AG20443 (cell line): ENCODE data around the gene NUBPL.
"Not testable (repeated sequence)": the region's sequence is repeated elsewhere in the genome, so short reads cannot be mapped to it uniquely, and the experiment has no call there.

Source experiments
- DNase-seq: peaks from one replicate; pipeline ENCODE4 v3.0.0; 2012; ENCODE audit warnings: low spot score, mixed read lengths

The NUBPL gene

DNA sequence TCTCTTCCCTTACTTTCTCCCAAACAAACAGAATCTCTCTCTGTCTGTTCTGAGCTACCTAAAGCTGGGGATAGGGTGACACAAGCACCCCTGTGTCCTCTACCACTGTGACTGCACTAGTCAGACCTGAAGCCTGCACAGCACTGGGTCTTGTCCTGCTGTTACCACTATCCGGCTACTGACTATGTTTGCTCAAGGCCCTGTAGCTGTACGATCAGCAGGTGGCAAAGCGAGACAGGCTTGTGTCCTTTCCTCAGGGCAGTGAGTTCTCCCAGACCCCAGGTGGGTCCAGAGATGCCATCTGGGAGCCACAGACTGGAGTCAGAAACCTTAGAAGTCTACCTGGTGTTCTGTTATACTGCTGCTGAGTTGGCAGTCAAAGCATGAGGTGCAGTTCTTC lies 116.4 kb downstream of the NUBPL start:
- no peak for DNase-seq

- DNase-seq = no peak
Measured at GRCh38 chr14:31678421-31679249, 117.4 kb downstream of the NUBPL start.

DNA sequence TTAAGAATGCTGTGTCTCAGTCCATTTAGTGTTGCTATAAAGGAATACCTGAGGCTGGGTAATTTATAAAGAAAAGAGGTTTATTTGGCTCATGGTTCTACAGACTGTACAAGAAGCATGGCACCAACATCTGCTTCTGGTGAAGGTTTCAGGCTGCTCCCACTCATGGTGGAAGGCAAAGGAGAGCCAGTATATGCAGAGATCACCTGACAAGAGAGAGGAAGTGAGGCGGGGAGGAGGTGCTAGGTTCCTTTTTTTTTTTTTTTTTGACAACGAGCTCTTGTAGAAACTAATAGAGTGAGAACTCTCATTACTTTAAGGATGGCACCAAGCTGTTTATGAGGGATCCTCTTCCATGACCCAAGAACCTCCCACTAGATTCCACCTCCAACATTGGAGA lies 121.6 kb downstream of the NUBPL start:
- DNase-seq = no peak

- no peak for DNase-seq
Measured at GRCh38 chr14:31687726-31688125, 126.5 kb downstream of the NUBPL start.

GRCh38 chr14:31690056-31690455 lies 128.9 kb downstream of the NUBPL start:
- no peak for DNase-seq

DNA sequence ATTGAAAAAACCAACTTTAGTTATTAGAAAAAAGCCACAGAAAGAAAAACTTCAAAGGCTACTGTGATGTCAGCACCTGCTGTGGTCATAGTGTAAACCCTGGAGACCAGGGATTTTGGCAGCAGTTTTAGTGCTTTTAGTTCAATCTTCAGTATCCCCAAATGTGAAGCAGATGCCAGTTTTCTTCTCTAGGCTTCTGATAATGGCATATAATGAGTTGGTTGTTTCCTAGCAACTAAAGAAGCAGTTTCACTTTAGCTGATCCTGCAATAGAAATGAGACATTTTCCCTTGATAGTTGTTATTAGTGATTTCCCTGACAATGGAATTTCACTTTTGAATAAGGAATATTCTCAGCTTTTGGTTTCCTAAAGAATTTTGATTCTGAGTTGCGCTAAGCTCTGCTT lies 131.2 kb downstream of the NUBPL start:
- peak; percentile 18 for DNase-seq

DNA sequence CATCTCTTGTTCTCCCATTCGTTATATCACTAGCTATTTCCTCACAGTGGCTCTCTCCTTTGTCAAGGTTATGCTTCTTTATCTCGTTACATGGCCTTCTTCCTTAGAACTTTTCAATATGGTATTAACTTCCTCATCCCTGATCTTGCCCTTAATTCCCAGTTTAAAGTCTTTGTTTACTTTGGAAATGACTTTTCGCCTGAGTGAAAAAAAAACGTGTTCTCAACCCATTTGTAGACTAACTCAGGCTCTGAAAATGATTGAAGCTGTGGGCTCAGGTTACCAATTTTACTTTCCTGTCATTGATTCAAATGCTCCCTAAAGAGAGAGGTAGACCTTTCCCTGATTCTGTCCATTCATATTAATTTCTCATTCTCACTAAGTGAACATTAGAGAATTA lies 135.2 kb downstream of the NUBPL start:
- DNase-seq = no peak

- DNase-seq = no peak
Measured at GRCh38 chr14:31699809-31700208, 138.6 kb downstream of the NUBPL start.

DNA sequence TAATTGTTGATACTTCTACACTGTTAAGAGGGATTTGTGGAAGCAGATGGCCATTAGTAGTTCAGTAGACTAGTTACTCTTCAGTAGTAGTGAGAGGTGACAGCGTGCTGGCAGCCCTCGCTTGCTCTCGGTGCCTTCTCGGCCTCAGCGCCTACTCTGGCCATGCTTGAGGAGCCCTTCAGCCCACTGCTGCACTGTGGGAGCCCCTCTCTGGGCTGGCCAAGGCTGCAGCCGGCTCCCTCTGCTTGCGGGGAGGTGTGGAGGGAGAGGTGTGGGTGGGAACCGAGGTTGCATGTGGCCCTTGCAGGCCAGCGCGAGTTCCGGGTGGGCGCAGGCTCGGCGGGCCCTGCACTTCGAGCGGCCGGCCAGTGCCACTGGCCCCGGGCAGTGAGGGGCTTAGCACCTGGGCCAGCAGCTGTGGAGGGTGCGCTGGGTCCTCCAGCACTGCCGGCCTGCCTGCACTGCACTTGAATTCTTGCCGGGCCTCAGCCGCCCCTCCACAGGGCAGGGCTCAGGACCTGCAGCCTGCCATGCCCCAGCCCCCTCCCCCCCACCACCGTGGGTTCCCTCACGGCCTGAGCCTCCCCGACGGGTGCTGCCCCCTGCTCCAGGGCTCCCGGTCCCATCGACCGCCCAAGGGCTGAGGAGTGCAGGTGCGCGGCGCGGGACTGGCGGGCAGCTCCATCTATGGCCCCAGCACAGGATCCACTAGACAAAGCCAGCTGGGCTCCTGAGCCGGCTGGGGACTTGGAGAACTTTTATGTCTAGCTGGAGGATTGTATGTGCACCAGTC lies 139.3 kb downstream of the NUBPL start:
- no peak for DNase-seq

DNA sequence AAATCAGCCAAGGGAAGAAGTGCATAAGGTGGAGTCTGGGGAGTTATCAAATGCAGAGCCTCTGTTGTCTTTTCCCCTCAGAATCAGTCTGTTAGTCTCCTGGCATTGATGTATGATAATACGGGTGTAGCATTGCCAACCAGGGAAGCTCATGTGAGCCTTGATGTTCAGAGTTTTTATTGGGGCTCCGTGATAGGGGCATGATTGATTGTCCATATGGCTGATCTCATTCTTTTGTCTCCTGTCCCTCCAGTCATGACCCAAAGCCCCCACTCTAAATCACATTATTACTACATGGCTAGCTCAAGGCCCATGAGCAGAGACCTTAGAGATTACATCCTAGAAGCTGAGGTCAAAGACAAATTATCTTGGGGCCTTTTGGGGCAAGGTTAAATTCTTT lies 140.9 kb downstream of the NUBPL start:
- no peak for DNase-seq

- DNase-seq = no peak
Measured at GRCh38 chr14:31703056-31703455, 141.9 kb downstream of the NUBPL start.

- no peak for DNase-seq
Measured at GRCh38 chr14:31705731-31706130, 144.5 kb downstream of the NUBPL start.

DNA sequence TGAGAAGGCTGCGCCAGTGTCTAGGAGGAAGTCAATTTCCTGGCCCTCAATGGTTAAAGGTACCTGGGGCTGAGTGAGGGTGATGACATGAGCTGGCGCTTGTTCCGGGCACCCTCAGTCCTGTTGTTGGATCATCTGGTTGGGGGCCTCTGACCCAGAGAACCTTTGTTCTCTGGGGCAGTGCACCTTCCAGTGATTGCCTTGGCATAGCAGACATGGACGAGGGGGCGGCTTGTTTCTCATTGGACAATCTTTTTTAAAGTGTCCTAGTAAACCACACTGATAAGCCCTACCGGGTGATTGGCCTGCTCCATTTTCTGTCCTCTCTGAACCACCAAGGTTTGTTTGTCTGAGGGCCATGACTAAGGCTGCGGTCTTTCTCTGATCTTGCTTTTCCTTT lies 147.5 kb downstream of the NUBPL start:
- DNase-seq = not testable (repeated sequence)

DNA sequence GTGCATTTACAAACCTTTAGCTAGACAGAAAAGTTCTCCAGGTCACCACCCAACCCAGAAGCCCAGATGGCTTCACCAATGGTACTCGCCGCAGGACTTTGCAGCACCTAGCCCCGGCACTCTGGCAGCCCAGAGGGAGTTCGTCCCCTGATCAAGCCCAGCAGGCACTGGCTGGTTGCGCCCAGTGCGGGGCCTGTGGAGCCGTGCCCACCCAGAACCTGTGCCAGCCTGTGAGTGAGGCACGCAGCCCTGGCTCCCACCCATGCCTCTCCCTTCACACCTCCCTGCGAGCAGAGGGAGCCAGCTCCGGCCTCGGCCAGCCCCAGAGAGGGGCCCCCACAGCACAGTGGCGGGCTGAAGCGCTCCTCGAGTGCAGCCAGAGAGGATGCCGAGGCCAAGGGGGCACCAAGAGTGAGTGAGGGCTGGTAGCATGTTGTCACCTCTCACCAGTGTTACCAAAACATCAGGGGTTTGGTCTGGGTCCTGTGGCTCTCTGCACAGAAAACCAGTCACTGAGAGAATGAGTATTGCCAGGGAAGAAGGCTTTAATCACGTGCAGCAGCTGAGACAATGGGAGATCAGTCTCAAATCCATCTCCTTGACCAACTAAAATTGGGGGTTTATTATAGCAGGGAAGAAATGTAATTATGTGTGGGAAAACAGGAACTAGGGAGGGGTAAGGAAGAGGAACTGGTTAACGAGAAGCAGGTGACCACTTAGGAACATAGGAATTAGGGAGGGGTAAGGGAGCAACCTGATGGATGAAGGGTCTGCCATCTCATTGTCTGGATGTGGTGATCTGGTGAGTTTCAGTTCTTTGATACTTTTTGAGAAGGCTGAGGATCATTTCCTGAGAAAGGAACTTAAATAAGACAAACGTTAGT lies 151.3 kb downstream of the NUBPL start:
- DNase-seq = no peak

- no peak for DNase-seq
Measured at GRCh38 chr14:31716208-31716607, 155.0 kb downstream of the NUBPL start.

GRCh38 chr14:31717294-31718085 lies 156.3 kb downstream of the NUBPL start:
- no peak for DNase-seq

GRCh38 chr14:31718585-31718984 lies 157.4 kb downstream of the NUBPL start:
- no peak for DNase-seq

DNA sequence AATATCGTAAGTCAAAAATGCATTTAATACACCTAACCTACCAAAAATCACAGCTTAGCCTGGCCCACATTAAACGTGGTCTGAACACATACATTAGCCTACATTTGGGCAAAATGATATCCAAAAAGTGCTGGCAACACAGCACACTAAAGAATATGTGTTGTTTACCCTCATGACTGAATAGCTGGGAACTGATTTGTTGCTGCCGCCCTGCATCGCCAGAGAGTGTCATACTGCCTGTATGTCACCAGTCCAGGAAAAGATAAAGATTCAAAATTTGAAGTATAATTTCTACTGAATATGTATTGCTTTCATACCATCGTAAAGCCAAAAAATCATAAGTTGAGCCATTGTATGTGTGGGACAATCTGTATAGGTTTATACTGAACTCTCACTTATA lies 157.8 kb downstream of the NUBPL start:
- no peak for DNase-seq

GRCh38 chr14:31726337-31726736 lies 165.1 kb downstream of the NUBPL start:
- DNase-seq = no peak

DNA sequence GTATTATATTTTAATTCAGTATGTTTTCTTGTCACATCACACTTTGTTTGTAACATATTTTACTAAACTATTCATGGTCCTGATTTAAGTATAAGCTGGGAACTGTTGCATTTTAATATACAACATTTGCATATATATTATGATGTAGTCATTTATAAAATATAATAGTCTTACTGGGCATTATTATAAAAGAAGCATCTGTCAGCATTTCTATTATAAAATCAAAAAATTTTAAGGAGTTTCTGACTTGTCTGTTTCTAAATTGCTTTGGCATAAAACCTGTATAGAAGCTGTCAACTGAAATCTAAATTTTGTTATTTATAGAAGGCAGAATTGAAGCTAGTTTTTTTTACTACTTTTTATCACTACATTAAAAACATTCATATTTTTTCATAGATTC lies 166.6 kb downstream of the NUBPL start:
- no peak for DNase-seq

DNA sequence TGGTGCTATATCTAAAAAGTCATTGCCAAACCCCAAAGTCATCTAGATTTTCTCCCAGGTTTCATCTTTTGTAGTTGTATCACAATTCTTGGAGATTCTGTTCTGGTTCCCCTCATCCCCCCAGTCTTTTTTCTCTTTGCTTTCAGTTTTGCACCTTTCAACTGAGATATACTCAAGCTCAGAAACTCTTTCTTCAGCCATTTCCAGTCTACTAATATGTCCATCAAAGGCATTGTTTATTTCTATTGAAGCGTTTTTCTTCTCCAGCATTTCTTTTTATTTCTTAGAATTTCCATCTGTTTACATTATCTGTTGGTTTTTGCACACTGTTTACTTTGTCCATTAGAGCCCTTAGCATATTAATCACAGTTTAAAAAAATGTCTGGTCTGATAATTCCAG lies 179.5 kb downstream of the NUBPL start:
- no peak for DNase-seq

- no peak for DNase-seq
Measured at GRCh38 chr14:31745741-31746140, 184.5 kb downstream of the NUBPL start.
